GM21390 (cell line): Measurements from ENCODE around the gene RIT2.
"Not testable (repeated sequence)": the region's sequence is repeated elsewhere in the genome, so short reads cannot be mapped to it uniquely, and the experiment has no call there.

Experiments used
- ATAC-seq: cut with Tn5 transposase; IDR thresholded peaks from one replicate; pipeline ENCODE4 v1.9.1; 2021; ENCODE audit not compliant: unreplicated experiment

Gene RIT2

DNA sequence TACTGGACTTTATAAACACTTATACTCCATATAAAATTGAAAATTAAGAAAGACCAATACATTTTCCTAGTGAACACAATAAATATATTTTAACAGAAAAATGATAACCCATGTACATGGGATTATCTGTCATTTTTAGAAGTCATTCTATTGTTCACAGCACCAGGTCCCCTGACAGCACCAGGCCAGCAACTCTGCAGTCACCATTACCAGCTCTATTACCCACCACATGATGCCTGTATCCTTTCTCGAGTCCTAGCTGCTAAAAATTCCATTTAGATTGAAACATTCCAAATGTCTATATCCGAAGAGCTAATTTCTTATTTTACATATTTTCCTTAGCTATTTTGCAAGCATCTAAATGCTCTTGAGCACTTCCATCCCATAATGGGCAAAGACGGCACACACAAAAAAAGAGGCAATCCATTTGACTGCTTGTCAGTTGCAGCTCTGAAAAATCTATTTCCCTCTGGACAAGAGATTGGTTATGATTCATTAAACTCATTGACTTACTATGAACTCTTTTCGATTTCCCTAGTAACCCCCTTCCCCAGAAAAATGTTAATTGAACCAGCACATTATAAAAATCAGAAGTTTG is 336.9 kb downstream of the RIT2 start:
- ATAC-seq, result no peak

DNA sequence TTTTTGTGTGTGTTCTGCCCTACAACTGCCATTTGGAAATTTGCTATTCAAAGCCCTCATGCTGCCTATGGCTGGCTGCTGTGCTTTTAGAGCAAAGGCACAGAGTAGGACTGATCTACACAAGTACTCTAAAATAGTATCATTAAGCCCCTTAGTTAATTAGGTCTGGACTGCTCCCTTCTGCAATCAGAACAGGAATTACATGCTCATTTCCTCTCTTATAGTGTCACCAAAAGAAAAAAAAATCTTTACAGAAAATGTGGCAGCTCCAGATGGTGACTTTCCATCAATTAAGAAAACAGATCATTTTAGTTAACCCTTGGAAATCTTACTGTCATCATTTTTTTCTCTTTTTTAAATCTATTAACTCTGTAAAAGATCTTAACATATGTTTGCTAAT is 337.5 kb downstream of the RIT2 start:
- no peak for ATAC-seq

DNA sequence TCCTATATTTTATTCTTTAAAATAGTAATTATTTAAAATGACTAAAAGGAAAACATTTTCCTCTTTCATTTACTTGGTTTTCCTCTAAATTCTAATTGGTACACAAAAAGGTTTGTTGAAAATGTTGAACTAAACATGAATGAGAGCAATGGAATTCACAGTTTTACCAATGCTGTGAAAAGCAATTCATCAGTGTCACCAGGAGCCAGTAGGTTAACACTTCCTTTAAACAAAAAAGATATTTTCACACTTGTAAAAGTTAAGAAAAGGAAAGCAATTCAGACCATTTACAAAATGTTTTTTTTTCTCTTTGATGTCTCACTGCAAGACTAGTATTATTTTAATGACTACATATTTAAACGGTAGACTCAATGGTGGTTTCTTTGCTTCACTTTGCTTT is 341.6 kb downstream of the RIT2 start:
- ATAC-seq, result no peak

DNA sequence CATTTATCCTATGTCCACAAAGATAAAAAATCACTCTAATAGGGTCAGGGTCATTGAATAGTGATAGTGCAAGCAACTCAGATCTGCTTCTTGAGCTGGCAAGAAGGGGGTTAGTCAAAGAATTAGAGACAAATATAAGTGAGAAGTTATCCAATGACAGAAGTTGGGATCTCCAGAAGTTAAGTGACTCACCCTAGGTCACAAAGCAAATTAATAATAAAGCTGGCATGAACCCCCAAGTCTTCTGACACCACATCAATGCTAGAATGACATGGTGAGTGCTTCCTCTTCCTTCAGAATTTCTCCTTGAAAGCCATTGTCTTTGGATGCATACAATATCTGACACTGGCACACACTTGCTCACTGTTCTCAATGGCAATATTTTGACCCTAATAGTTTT is 343.5 kb downstream of the RIT2 start:
- ATAC-seq, result no peak

DNA sequence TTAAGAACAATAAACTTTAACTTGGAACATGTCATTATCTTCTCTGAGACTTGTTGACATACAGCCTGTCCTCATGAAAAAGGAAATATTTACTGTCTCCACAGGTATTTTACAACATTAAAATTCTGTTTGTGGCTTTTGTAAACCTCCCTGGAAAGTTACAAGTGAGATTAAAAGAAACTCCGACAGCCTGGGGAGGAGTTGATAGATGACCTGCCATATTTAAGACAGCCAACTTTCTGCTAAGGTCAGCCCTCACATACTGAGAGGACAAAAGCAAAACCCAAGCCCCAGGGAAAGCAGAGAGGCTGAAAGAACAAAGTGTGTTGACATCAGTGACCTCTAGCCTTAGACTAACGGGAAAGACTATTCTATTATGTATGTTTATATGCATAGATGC is 350.2 kb downstream of the RIT2 start:
- ATAC-seq, result no peak

DNA sequence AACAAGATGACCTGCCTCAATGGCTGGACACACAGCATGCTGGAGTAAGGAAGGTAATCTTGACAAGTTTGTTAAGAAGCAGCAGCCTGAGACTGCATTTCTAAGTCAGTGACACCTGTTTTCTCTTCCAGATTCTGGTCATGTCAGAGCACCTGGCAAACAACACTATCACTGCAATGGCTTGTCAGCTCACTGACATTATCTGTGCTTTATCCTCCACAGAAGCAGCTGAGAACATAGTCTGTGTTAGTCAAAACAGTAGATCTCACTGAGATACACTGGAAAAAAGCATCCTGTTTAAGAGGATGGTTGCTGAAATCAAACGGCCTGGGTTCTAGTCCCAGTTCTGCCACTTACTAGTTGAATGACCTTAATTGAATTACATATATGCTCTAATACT is 355.2 kb downstream of the RIT2 start:
- ATAC-seq, result no peak

DNA sequence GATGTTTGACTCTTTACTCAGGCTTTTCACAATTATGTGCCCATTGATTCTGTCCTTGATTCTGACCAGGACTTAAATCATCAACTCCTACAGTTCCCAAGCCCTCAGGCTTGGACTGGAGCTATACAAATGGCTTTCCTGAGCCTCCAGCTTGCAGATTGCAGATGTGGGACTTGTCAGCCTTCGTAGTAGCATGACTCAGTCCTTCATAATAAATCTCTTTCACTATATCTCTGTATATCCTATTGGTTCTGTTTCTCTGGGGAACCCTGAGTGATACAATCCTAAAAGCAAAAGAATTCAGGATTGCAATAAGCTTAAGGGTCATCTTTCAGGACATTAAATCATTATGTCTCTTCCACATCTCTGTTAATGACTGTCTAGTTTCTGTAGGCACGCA is 356.6 kb downstream of the RIT2 start:
- ATAC-seq, result no peak

DNA sequence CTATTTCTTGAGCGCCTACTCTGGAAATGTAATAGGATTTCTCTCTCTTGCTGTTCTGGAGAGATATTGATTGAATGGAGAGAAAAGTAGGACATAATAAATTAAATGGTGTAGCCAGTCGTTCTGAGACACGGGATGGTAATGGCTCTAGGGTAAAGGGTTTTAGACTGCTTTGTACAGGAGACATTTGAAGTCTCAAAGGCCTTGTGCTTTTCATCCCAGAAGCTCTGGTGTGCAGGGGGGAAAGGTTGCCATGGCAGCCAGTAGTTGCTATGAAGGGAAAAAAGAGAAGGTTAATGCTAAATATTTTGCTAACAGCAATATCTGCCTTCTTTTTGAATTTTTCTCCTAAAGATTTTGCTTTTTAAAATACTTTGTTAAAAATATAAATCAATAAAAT is 359.3 kb downstream of the RIT2 start:
- ATAC-seq, result no peak

DNA sequence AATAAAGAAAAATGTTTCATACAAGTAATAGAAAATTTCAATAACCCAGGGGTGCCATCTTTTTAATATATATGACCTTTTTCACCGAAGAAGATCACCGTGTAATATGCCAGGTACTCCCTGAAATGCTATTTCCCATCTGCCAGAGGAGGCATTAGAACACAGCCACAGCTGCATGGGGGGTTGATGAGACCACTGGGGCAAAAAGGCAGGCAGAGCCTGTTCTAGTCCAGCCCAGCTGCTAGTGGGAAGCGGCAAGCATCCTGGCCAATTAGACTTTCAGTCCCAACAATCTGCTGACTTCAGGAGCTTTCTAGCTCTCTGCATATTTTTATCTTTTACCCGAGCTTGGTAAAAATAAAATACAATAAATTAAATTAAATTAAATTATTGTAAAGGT is 362.6 kb downstream of the RIT2 start:
- no peak for ATAC-seq

DNA sequence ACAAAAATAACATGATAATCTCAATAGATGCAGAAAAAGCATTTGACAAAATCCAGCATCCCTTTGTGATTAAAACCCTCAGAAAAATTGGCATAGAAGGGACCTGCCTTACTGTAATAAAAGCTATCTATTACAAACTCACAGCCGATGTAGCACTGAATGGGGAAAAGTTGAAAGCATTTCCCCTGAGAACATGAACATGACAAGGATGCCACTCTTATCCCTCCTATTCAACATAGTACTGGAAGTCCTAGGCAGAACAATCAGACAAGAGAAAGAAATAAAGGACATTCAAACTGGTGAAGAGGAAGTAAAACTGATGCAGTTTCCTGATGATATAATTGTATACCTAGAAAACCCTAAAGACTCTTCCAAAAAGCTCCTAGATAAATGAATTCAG is 368.7 kb downstream of the RIT2 start:
- no peak for ATAC-seq

DNA sequence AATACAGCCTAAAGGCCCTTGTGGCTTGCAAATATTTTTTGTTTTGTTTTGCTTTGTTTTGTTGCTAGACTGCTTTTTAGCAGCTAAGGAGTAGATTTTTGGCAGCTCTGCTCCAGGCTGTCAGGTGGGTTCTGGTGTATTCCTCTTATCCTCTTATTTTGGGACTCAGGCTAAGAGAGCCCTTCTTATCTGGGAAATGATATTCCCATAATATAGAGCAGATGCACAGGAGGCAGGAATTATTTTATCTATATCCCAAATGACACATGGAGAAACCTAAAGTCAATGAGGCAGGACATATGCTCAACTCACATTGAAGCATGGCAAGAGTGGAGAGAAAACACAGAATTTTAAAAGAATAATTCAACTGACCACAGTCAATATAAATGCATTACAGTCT is 369.6 kb downstream of the RIT2 start:
- no peak for ATAC-seq

DNA sequence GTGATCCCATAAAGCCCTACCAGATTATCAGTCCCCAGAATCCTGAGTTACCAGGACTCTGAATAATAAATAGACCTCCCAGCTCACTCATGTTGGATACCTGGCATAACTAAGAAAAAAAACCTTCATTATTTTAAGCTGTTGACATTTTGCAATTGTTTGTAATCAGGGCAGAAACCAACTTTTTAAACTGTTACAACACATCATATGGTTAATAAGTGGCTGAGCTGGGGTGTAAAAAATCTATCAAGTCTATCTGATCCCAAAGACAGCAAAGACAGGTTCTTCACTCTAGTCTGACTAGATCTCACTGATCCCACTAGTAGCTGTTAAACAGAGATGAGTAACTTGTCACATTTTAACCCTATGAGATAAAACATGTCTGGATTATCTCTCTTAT is 370.3 kb downstream of the RIT2 start:
- no peak for ATAC-seq

DNA sequence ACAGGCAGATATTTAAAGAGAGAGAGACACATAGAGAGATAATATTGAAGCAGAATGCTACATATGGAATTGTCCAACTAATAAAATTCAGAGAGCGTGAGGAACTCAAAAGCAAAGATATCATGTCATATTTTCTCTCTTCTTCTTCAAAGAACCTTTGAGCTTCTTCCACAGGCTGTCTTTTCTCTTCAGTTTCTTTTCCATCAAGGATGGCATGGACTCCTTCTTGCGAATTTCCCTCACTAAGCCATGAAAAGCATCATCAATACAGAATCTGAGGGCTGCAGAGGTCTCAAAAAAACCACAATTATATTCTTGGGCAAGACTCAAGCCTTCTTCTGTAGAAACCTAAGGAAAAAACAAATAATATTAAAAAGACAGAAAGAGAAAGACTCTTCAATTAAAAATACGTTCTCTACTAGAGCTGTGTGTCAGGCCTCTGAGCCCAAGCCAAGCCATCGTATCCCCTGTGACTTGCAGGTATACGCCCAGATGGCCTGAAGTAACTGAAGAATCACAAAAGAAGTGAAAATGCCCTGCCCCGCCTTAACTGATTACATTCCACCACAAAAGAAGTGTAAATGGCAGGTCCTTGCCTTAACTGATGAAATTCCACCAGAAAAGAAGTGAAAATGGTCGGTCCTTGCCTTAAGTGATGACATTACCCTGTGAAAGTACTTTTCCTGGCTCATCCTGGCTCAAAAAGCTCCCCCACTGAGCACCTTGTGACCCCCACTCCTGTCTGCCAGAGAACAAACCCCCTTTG is 371.9 kb downstream of the RIT2 start:
- ATAC-seq, result no peak

DNA sequence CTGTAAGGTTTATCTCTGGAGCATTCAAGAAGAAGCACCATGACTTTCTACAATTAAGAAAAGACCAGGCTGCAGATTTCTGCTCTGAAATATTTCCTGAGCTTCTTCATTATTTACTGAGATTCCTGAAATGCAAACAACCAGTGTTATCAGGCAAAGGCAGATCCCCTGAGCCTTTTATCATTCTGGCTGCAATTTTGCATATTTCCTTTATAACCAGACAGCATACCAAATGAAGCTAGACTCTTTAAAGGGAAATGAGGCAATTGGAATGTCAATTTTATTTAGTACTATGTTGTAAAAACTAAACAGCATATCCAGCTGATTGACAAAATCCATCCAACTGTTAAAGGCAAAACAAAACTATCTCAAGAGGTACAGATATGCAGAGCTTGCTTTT is 372.5 kb downstream of the RIT2 start:
- ATAC-seq, result no peak

DNA sequence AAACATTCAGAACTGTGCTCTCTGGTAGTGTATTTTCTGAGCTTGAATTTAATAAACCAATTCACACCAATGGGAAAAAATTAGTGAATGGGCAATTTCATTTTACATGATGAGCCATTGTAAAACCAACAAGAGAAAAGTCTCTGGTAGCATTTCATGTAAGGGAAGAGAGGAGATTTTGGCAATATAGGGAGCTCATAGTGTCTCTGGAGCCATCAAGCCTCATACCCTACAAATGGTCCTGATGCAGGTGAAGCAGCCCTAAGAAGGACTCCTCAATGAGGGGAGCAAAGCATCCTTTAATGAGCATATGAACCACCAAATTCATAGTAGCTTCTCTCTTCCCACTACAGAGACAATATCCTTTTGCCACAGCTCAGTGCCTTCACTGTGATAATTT is 373.0 kb downstream of the RIT2 start:
- ATAC-seq, result no peak

DNA sequence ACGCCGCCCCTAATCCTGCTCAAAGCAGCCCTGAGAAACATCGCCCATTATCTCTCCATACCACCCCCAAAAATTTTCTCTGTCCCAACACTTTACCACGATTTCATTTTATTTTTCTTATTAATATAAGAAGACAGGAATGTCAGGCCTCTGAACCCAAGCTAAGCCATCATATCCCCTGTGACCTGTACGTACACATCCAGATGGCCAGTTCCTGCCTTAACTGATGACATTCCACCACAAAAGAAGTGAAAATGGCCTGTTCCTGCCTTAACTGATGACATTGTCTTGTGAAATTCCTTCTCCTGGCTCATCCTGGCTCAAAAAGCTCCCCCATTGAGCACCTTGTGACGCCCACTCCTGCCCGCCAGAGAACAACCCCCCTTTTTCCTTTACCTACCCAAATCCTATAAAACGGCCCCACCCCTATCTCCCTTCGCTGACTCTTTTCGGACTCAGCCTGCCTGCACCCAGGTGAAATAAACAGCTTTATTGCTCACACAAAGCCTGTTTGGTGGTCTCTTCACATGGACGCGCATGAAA is 373.6 kb downstream of the RIT2 start:
- not testable (repeated sequence) for ATAC-seq

DNA sequence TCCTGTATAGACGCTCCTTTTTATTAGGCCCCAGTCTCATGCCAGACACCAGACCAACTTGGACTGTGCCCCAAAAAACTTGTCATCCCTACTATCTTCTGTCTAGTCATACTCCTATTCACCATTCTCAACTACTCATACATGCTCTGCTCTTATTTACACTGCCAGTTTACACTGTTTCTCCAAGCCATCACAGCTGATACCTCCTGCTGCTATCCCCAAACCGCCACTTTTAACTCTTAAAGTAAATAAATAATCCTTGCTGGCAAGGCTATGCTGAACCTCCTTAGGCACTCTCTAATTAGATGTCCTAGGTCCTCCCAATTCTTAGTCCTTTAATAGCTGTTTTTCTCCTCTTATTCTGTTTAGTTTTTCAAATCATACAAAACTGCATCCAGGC is 374.2 kb downstream of the RIT2 start:
- not testable (repeated sequence) for ATAC-seq

DNA sequence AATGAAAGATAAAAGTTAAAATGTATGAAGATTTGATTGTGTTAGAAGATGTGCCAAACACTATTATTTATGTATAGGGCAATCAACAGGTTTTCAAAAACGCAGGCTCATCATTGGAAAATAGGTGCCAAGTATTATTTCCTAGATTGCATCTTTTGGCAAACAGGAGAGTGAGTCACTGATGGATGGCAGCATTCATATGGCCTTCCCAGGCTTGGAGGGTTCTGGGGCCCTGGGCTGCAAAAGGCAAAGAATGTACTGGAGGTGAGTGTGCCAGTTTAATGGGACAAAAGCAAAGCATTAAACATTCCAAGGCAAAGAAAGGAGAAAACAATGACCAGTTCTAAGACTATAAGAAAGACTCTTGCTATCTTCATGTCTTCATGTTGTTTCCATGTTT is 379.4 kb downstream of the RIT2 start:
- no peak for ATAC-seq

DNA sequence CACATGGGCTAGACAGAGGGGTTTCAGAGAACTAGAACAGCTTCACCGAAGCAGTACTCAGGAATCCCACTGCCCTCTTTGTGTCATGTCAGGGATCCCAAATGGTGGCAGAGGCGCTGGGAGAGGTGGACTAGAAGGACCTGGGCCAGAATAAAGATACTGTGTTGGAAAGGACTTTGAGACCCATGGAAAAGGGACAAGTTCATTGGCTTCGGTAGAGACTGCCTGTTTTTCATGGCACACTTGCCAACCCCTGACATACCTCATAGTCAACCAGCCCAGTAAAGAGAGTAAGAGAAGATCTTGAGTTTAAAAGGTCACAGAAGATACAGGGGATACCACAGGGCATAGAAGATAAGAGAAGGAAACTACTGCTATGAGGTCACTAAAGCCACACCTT is 381.0 kb downstream of the RIT2 start:
- no peak for ATAC-seq

DNA sequence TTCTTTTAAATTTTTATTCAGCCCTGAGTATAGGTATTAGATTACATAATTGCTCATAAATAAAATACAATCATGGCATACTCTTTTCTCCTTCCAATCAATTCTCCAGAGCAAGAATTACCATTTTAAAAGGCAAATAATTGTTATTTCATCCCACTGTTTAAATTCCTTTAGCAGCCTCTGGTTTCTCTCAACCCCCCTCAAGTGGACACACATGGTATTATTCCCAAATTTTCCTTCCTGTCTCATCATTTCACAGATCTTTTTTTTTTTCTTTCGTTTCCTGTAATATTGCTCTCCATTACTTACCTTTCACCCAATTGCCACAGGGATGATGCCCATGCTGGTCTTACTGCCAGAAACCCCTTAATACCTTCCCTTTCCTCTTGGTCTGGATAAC is 385.2 kb downstream of the RIT2 start:
- ATAC-seq, result no peak

DNA sequence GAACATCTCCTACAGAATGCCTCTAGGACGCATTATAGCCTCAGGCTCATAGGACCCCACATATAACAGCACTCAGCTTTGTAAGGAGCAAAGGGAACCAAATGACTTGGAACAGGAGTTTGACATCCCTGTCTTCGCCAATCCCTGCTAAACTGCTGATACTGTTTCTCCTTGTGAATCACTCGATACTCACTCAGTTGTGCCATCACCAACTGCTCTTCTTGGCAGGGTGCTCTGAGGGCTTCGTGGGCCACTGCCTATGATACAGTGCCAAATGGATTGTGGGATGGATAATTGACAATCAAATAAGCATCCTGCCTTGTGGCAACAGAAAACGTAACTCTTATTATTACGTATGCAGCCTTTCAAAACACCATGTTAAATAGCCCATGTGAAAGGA is 396.3 kb downstream of the RIT2 start:
- ATAC-seq, result no peak

DNA sequence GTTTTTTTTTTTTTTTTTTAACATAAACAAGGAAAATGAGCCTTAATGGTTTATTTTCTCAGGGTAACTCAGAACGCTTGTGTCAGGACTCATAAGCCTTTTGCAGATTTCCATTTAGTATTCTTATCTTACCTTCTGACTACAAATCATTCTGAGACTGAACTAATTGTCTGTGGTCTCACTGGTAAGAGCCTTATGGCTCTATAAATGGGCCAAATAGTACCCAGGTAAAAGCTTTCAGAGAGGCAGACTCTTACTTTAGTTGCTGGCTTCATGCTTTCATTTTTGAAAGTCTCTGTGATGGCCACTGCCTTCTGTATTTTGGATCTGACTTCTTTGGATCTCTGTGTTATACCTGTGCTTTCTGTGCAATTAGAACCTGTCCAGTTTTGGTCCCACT is 403.4 kb downstream of the RIT2 start:
- no peak for ATAC-seq

DNA sequence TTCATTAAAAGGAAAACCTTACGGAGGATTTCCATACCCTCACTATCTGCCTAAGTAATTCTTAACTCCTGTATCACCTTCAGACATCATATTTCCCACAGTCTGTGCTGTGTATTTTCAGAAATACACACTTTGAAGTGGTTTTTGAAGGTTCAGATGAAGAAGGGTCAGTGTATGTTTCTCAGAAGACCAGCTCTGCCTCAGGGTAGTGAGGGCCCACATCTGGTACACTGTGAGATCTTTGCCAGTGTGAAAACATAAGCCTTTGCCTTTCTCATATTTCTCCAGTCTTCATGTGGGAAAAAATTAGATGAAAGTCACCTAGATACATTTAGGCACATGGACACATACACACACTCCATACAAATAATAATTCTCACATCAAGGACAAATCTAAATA is 408.4 kb downstream of the RIT2 start:
- ATAC-seq, result no peak
